ENCODE measurements around the gene AGAP2.
"Not testable (repeated sequence)": the region's sequence is repeated elsewhere in the genome, so short reads cannot be mapped to it uniquely, and the experiment has no call there.

AGAP2 gene

GRCh38 chr12:57692500-57692899 lies 46.0 kb downstream of the AGAP2 start:
- no peak for FAIRE-seq

- FAIRE-seq, result no peak
Observed at GRCh38 chr12:57688931-57689330, 49.6 kb downstream of the AGAP2 start.

- no peak for FAIRE-seq
Observed at GRCh38 chr12:57687862-57688261, 50.7 kb downstream of the AGAP2 start.

- FAIRE-seq, result no peak
Observed at GRCh38 chr12:57679697-57680096, 58.8 kb downstream of the AGAP2 start.

GRCh38 chr12:57677947-57678346 lies 60.6 kb downstream of the AGAP2 start:
- FAIRE-seq, result not testable (repeated sequence)

- FAIRE-seq, result no peak
Observed at GRCh38 chr12:57674691-57675090, 63.9 kb downstream of the AGAP2 start.
